Suppressor macrophage treated with lipopolysaccharide for 1 hour (primary cell): Measurements from ENCODE around the gene MED13L.
"Not testable (repeated sequence)": the region's sequence is repeated elsewhere in the genome, so short reads cannot be mapped to it uniquely, and the experiment has no call there.

Source experiments
- DNase-seq, 3 donors: peaks; one replicate each; pipeline ENCODE4 v3.0.0-alpha.2; 2020 to 2022

MED13L gene

GRCh38 chr12:116303066-116303465, 25.6 kb upstream of the MED13L start:
- DNase-seq: no peak

- DNase-seq: peak; percentile 70 to 77 (median 76)
These were observed 24.9 kb upstream of the MED13L start for GRCh38 chr12:116302166-116303058.

GRCh38 chr12:116301621-116302020, 24.1 kb upstream of the MED13L start:
- DNase-seq: no peak

- DNase-seq: no peak
These were observed 22.3 kb upstream of the MED13L start for GRCh38 chr12:116299665-116300328.

GRCh38 chr12:116299064-116299463, 21.6 kb upstream of the MED13L start:
- DNase-seq: peak; percentile 45 to 58 (median 53)

- no peak for DNase-seq
These were observed 21.1 kb upstream of the MED13L start for GRCh38 chr12:116298578-116298977.

GRCh38 chr12:116297224-116297834, 19.8 kb upstream of the MED13L start:
- no peak for DNase-seq

- DNase-seq: no peak
These were observed 18.1 kb upstream of the MED13L start for GRCh38 chr12:116295327-116296263.

- DNase-seq: no peak
These were observed 17.1 kb upstream of the MED13L start for GRCh38 chr12:116294454-116295165.

GRCh38 chr12:116293687-116294453, 16.4 kb upstream of the MED13L start:
- no peak for DNase-seq

GRCh38 chr12:116291218-116291617, 13.7 kb upstream of the MED13L start:
- no peak for DNase-seq

- DNase-seq: no peak
These were observed 11.2 kb upstream of the MED13L start for GRCh38 chr12:116288735-116289134.

- no peak for DNase-seq
These were observed 10.4 kb upstream of the MED13L start for GRCh38 chr12:116287842-116288301.

GRCh38 chr12:116284396-116284795, 6.9 kb upstream of the MED13L start:
- peak; percentile 56 to 77 (median 75) for DNase-seq

GRCh38 chr12:116283881-116284280, 6.4 kb upstream of the MED13L start:
- DNase-seq: not testable (repeated sequence)

GRCh38 chr12:116282371-116283286, 5.1 kb upstream of the MED13L start:
- peak in 2 of 3 donors; percentile 43 to 46 for DNase-seq

- DNase-seq: peak in 1 of 3 donors; percentile 45
These were observed 3.2 kb upstream of the MED13L start for GRCh38 chr12:116280595-116281290.

GRCh38 chr12:116278667-116279066, 1.2 kb upstream of the MED13L start:
- no peak for DNase-seq

GRCh38 chr12:116278279-116278626, 760 bp upstream of the MED13L start:
- DNase-seq: no peak
